HG02870 (cell line): ENCODE results near the gene POLA1.

Experiments used
- ATAC-seq: cut with Tn5 transposase; IDR thresholded peaks from one replicate; pipeline ENCODE4 v1.9.1; 2021; ENCODE audit warnings: mild to moderate bottlenecking, moderate library complexity; ENCODE audit not compliant: unreplicated experiment

POLA1 gene

GRCh38 chrX:24965372-24965771 is 271.7 kb downstream of the POLA1 start:
- no peak for ATAC-seq

GRCh38 chrX:24969812-24970211 is 276.1 kb downstream of the POLA1 start:
- no peak for ATAC-seq

- no peak for ATAC-seq
Measured at GRCh38 chrX:24979081-24979480, 285.4 kb downstream of the POLA1 start.

- ATAC-seq: no peak
Measured at GRCh38 chrX:24981030-24981429, 287.3 kb downstream of the POLA1 start.

GRCh38 chrX:24982306-24982965 is 288.7 kb downstream of the POLA1 start:
- no peak for ATAC-seq

- ATAC-seq: no peak
Measured at GRCh38 chrX:24983931-24984330, 290.2 kb downstream of the POLA1 start.

- no peak for ATAC-seq
Measured at GRCh38 chrX:24985120-24985519, 291.4 kb downstream of the POLA1 start.

GRCh38 chrX:24987731-24988130 is 294.0 kb downstream of the POLA1 start:
- no peak for ATAC-seq

- ATAC-seq: no peak
Measured at GRCh38 chrX:24988314-24988713, 294.6 kb downstream of the POLA1 start.

- ATAC-seq: no peak
Measured at GRCh38 chrX:24990535-24990934, 296.8 kb downstream of the POLA1 start.

- no peak for ATAC-seq
Measured at GRCh38 chrX:24993879-24994278, 300.2 kb downstream of the POLA1 start.

GRCh38 chrX:24996096-24996709 is 302.5 kb downstream of the POLA1 start:
- ATAC-seq: no peak

- no peak for ATAC-seq
Measured at GRCh38 chrX:24999511-24999910, 305.8 kb downstream of the POLA1 start.

GRCh38 chrX:25001808-25002660 is 308.3 kb downstream of the POLA1 start:
- ATAC-seq: no peak

- no peak for ATAC-seq
Measured at GRCh38 chrX:25002661-25003020, 308.9 kb downstream of the POLA1 start.

- no peak for ATAC-seq
Measured at GRCh38 chrX:25003066-25003849, 309.5 kb downstream of the POLA1 start.

- ATAC-seq: no peak
Measured at GRCh38 chrX:25004040-25004439, 310.3 kb downstream of the POLA1 start.

- ATAC-seq: no peak
Measured at GRCh38 chrX:25004485-25005032, 310.8 kb downstream of the POLA1 start.

- no peak for ATAC-seq
Measured at GRCh38 chrX:25005034-25005381, 311.3 kb downstream of the POLA1 start.

GRCh38 chrX:25005382-25006185 is 311.9 kb downstream of the POLA1 start:
- no peak for ATAC-seq
